SIG-M5 treated with dmso at 0.1 percent for 504 hours (cell line): ENCODE results near the gene WDR53.
A peak's percentile ranks its signal among the peaks of the same experiment; 100 is the strongest.
"Not testable (repeated sequence)": the region's sequence is repeated elsewhere in the genome, so short reads cannot be mapped to it uniquely, and the experiment has no call there.

Experiments
- DNase-seq: peaks from one replicate; lab custom pipeline; 2025; ENCODE audit not compliant: unreplicated experiment; lab: John Stamatoyannopoulos, UW

Gene WDR53

GRCh38 chr3:196559826-196560225, 8.5 kb downstream of the WDR53 start:
- no peak for DNase-seq

GRCh38 chr3:196558476-196558875, 9.9 kb downstream of the WDR53 start:
- DNase-seq, result peak; percentile 32

- DNase-seq, result no peak
Observed at GRCh38 chr3:196557236-196557635, 11.1 kb downstream of the WDR53 start.

DNA sequence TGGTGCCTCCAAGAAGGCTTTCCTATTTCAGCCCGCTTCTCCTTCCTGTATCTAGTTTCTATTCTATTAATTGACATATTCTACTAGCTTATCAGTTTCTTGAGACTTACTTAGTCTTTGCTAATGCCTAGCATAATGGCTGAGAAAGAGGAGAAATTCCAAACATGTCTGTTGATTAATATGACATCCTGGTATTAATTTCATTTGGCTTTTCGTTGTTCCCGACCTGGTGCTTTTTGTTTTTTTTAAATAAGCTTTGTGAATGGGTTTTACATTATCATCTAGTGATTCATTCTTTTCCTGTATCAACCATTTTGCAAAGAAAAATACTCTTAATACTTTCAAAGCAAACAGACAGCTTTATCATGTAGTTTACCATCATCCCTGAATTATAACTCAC, 13.1 kb downstream of the WDR53 start:
- DNase-seq, result peak; percentile 9

DNA sequence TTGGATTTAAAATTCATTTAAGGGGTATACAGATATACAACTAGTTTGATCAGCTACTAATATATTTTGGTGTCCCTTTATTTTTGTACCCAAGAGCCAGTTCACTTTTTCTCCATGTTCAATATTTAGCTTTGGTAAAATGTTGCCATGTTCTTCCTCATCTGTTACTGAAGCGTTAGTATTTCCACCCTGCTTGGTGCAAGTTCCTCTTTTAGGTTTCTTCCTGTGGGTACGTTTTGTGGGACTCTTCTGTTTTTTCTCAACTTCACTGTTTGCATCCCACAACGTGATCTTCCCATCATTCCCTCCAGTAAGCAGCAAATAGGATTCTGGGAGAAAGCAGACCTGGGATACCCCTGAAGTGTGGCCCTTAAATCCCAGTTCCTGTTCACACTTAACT, 14.1 kb downstream of the WDR53 start:
- DNase-seq, result peak; percentile 93

DNA sequence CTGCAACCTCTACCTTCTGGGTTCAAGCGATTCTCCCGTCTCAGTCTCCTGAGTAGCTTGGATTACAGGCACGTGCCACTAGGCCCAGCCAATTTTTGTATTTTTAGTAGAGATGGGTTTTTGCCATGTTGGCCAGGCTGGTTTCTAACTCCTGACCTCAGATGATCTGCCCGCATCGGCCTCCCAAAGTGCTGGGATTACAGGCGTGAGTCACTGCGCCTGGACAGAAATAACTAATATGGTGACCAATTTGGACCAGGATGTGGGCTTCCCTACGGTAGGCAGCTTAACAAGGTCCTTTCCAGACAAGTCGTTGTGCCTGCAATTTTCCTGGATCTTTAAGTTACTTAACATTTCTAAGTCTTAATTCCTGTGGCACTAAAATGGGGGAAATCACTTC, 14.8 kb downstream of the WDR53 start:
- no peak for DNase-seq

DNA sequence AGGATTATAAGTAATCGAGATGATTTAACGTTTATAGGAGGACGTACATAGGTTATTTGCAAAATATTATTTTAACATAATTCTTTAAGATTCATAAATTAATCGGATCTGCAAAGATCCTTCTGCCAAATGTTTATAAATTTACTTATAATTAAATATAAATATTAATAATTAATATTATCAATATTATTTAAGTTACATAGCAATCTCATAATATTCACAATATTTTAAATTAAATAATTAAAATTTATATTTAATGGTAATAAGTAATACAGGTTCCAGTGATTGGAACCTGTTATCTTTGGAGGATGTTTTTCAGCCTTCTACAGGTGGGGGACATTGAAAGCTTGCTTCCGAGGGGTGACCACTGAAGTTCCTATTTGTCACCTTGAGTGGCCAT, 16.1 kb downstream of the WDR53 start:
- DNase-seq, result no peak

GRCh38 chr3:196550172-196550571, 18.2 kb downstream of the WDR53 start:
- not testable (repeated sequence) for DNase-seq

DNA sequence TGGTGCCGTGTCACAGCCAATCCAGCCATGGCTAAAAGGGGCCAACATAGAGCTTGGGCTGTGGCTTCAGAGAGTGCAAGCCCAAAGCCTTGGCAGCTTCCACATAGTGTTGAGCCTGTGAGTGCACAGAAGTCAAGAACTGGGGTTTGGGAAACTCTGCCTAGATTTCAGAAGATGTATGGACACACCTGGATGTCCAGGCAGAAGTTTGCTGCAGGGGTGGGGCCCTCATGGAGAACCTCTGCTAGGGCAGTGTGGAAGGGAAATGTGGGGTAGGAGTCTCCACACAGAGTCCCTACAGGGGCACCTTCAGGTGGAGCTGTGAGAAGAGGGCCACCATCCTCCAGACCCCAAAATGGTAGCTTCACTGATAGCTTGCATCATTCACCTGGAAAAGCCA, 19.0 kb downstream of the WDR53 start:
- DNase-seq, result not testable (repeated sequence)

DNA sequence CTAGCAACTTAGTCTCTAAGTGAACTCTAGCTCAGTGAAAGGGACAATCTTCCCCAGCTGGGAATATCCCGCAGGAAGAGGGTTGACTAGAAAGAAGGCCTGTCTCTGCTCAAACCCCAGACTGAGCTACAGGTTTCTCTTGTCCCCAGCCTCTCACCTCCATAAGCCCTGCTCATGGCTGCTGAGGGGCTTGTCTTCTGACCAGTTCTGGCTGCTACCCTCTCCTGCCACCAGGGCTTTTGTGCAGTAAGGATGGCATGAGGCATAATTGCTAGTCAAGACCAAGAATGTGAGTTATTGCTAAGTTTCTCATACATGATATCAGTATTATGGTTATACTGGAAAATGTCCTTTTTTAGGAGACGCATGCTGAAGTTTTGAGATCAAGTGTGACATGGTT, 21.3 kb downstream of the WDR53 start:
- DNase-seq, result no peak

GRCh38 chr3:196546537-196546936, 21.8 kb downstream of the WDR53 start:
- peak; percentile 42 for DNase-seq

GRCh38 chr3:196544491-196544992, 23.8 kb downstream of the WDR53 start:
- DNase-seq, result no peak

DNA sequence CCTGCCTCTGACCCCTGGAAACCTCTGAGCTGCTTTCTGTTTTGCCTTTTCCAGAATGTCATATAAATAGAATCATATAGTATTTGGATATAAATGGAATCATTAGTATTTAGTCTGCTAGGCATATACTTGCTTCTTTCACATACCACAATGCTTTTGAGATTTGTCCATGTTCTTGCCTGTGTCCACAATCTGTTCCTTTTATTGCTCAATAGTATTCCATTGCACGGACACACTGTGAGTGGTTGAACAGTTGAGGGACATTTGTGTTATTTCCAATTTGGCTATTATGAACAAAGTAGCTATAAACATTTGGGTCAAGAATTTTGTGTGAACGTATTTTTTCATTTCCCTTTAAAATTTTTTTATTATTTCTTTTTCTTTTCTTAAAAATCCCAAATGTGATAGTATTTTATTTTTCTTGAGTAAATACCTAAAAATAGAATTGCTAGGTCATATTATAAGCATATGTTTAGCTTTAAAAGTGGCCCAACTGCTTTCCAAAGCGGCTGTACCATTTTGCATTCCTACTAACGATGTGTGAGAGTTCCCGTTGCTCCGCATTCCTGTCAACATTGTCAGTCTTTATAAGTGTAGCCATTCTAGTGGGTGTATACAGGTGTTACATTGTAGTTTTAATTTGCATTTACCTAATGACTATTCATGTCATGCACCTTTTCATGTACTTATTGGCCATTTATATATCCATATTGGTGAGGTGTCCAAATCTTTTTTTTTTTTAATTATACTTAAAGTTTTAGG, 26.5 kb downstream of the WDR53 start:
- no peak for DNase-seq

- peak; percentile 26 for DNase-seq
Observed at GRCh38 chr3:196537319-196537984, 30.9 kb downstream of the WDR53 start.

DNA sequence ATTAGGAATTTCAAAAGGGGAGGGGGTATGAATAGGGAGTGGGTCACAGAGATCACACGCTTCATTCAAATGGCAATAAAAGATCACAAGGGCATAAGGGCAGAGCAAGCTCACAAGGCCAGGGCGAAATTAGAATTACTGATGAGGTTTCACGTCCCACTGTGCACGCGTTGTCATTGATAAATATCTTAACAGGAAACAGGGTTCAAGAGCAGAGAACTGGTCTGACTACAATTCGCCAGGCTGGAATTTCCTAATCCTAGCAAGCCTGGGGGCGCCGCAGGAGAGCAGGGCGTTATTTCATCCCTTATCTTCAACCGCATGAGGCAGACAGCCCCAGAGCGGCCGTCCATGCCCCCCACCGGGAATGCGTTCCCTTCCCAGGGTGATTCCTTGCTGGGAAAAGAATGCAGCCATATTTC, 35.1 kb downstream of the WDR53 start:
- DNase-seq, result no peak

GRCh38 chr3:196531418-196531817, 36.9 kb downstream of the WDR53 start:
- DNase-seq, result no peak

- peak; percentile 26 for DNase-seq
Observed at GRCh38 chr3:196528639-196529233, 39.6 kb downstream of the WDR53 start.

GRCh38 chr3:196525141-196525540, 43.2 kb downstream of the WDR53 start:
- DNase-seq, result no peak

- DNase-seq, result peak; percentile 82
Observed at GRCh38 chr3:196524527-196524926, 43.8 kb downstream of the WDR53 start.

- no peak for DNase-seq
Observed at GRCh38 chr3:196523841-196524240, 44.5 kb downstream of the WDR53 start.

DNA sequence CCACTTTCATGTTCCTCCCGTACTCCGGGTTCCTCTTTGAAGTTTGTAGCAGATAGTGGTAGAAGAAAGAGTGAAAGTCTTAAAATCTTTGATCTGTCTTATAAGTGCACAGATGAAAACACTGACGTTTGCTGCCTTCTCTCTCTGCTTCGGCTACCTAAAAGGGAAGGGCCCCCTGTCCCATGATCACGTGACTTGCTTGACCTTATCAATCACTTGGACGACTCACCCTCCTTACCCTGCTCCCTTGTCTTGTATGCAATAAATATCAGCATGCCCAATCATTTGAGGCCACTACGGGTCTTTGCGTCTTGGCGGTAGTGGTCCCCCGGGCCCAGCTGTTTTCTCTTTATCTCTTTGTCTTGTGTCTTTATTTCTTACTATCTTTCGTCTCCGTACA, 47.1 kb downstream of the WDR53 start:
- DNase-seq, result not testable (repeated sequence)

DNA sequence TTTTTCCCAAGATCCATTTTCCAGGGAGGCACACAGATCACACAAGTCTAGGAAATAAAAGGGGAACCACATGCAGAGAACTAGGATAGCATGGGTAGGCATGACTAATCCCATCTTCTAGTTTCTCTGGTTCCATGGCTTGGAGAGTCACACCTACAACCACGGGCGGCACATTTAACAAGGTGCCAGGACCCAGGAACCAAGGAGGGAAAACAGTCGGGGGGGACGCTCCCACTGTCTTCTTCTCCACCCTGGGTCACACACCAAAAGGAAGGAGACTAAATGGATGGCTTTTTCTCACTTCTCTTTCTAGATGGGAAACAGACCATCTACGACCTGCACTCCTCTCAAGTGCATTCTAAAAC, 48.7 kb downstream of the WDR53 start:
- DNase-seq, result no peak
